ENCODE measurements around the gene CATSPERD. TPM values are rescaled to one million over a fixed set of nuclear protein-coding genes. Genes with fewer than 3 reads are reported as not detected.

CATSPERD gene
- total and polyA plus RNA-seq, 4 donors = not detected

DNA sequence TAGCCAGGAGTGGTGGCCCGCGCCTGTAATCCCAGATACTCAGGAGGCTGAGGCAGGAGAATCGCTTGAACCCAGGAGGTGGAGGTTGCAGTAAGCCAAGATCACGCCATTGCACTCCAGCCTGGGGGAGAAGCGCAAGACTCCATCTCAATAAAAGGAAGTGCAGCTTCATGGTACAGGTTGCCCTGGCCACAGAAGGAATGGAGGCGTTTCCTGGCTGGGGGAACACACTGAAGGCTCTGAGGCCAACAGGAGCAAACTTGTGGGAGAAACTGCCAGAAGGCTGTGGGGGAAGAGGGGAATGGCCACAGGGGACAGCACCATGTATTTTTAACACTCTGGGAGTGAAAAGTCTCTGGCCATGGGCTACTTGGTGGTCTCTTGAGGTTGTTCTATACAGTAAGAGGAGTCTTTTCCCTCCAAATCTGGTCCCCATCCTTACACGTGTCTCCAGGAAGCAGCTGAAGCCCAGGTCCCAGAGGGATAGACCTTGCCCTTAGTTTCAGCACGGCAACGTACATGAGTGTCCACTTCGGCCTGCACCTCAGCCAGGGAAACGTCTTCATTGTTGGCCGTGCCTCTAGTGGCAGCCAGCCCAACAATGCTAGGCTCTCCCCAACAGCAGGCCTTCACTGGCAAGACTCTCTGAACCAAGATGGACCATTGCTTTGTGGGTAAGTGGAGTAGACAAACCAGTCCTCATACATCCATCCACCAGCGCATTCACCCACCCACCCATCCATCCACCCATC lies 47.6 kb upstream of the CATSPERD start (continued):
- TF ChIP-seq, protein P1, sequence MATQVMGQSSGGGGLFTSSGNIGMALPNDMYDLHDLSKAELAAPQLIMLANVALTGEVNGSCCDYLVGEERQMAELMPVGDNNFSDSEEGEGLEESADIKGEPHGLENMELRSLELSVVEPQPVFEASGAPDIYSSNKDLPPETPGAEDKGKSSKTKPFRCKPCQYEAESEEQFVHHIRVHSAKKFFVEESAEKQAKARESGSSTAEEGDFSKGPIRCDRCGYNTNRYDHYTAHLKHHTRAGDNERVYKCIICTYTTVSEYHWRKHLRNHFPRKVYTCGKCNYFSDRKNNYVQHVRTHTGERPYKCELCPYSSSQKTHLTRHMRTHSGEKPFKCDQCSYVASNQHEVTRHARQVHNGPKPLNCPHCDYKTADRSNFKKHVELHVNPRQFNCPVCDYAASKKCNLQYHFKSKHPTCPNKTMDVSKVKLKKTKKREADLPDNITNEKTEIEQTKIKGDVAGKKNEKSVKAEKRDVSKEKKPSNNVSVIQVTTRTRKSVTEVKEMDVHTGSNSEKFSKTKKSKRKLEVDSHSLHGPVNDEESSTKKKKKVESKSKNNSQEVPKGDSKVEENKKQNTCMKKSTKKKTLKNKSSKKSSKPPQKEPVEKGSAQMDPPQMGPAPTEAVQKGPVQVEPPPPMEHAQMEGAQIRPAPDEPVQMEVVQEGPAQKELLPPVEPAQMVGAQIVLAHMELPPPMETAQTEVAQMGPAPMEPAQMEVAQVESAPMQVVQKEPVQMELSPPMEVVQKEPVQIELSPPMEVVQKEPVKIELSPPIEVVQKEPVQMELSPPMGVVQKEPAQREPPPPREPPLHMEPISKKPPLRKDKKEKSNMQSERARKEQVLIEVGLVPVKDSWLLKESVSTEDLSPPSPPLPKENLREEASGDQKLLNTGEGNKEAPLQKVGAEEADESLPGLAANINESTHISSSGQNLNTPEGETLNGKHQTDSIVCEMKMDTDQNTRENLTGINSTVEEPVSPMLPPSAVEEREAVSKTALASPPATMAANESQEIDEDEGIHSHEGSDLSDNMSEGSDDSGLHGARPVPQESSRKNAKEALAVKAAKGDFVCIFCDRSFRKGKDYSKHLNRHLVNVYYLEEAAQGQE (IDR thresholded peaks at IDR 0.05) = no peak

DNA sequence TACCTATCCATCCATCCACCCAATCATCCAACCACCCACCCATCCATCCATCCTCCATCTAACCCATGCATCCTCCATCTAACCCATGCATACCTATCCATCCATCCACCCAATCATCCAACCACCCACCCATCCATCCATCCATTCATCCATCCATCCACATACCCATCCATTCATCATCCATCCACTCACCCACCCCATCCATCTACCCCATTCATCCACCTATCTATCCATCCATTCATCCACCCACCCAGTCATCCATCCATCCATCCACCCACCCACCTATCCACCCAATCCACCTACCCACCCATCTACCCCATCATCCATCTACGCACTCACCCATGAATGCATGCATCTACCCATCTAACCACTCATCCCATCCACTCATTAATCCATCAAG lies 46.7 kb upstream of the CATSPERD start:
- Histone ChIP-seq H3K27me3 (ENCODE audit: control insufficient read depth in 4 of 4, insufficient read depth in 4 of 4, low read length in 3 of 4) (no peaks in the 10 kb centered on the region), H3K4me1 (ENCODE audit: control insufficient read depth in 4 of 4, insufficient read depth in 4 of 4, low read length in 3 of 4) (peaks cover 0 to 4% (median 0%) of the 10 kb centered on the region in 4 donors), H3K9me3 (ENCODE audit: control insufficient read depth in 4 of 4, low read length in 3 of 4) (no peaks in the 10 kb centered on the region), H3K27ac (ENCODE audit: low read depth in 1 of 2, low read length in 2 of 2) (no peak overlapping the region), H3K36me3 (ENCODE audit: control insufficient read depth in 4 of 4, insufficient read depth in 3 of 4, low read depth in 1 of 4, low read length in 3 of 4) (peaks cover 3 to 16% (median 14%) of the 10 kb centered on the region in 4 donors), H3K9ac (ENCODE audit: low read depth in 1 of 2, low read length in 2 of 2) (no peak overlapping the region), H3K4me3 (ENCODE audit: low read depth in 1 of 3, low read length in 3 of 3) (no peak overlapping the region)
- WGBS = 98% methylated on average over 1 of the region's 1 CpG
- TF ChIP-seq JUND (IDR thresholded peaks at IDR 0.05) (no peak), EGR1 (IDR thresholded peaks at IDR 0.05; ENCODE audit: low read depth in 2 of 2) (no peak), HNF4G (IDR thresholded peaks at IDR 0.05) (no peak), NR2F2 (IDR thresholded peaks at IDR 0.05) (no peak), FOXA1 (IDR thresholded peaks at IDR 0.05) (no peak)
- TF ChIP-seq, protein P2, sequence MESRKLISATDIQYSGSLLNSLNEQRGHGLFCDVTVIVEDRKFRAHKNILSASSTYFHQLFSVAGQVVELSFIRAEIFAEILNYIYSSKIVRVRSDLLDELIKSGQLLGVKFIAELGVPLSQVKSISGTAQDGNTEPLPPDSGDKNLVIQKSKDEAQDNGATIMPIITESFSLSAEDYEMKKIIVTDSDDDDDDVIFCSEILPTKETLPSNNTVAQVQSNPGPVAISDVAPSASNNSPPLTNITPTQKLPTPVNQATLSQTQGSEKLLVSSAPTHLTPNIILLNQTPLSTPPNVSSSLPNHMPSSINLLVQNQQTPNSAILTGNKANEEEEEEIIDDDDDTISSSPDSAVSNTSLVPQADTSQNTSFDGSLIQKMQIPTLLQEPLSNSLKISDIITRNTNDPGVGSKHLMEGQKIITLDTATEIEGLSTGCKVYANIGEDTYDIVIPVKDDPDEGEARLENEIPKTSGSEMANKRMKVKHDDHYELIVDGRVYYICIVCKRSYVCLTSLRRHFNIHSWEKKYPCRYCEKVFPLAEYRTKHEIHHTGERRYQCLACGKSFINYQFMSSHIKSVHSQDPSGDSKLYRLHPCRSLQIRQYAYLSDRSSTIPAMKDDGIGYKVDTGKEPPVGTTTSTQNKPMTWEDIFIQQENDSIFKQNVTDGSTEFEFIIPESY (IDR thresholded peaks at IDR 0.05) = no peak
- TF ChIP-seq, protein P3, sequence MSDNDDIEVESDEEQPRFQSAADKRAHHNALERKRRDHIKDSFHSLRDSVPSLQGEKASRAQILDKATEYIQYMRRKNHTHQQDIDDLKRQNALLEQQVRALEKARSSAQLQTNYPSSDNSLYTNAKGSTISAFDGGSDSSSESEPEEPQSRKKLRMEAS (IDR thresholded peaks at IDR 0.05) = no peak
- no peak for DNase-seq (ENCODE audit: low spot score)

DNA sequence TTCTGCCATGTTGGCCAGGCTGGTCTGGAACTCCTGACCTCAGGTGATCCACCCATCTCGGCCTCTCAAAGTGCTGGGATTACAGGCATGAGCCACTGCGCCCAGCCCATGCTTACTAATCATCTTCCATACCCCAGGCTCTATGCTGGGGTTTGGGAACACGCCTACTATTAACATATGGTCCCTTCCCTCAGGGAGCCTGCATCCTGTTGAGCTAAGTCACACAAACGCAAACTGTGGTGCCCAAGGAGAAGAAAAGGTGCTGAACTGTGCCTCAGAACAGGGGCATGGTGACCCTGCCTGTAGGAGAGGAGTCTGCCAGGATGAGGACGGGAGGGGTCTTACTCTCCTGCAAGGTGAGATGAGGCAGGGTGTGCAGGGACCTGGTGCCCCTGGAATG lies 45.7 kb upstream of the CATSPERD start:
- Histone ChIP-seq H3K9ac (ENCODE audit: low read depth in 1 of 2, low read length in 2 of 2) (no peak overlapping the region), H3K4me3 (ENCODE audit: low read depth in 1 of 3, low read length in 3 of 3) (no peak overlapping the region), H3K9me3 (ENCODE audit: control insufficient read depth in 4 of 4, low read length in 3 of 4) (no peaks in the 10 kb centered on the region), H3K4me1 (ENCODE audit: control insufficient read depth in 4 of 4, insufficient read depth in 4 of 4, low read length in 3 of 4) (peaks cover 0 to 12% (median 6%) of the 10 kb centered on the region in 4 donors), H3K27ac (ENCODE audit: low read depth in 1 of 2, low read length in 2 of 2) (no peak overlapping the region), H3K36me3 (ENCODE audit: control insufficient read depth in 4 of 4, insufficient read depth in 3 of 4, low read depth in 1 of 4, low read length in 3 of 4) (peaks cover 0 to 7% (median 4%) of the 10 kb centered on the region in 4 donors), H3K27me3 (ENCODE audit: control insufficient read depth in 4 of 4, insufficient read depth in 4 of 4, low read length in 3 of 4) (no peaks in the 10 kb centered on the region)
- WGBS = 92% methylated on average over 5 of the region's 5 CpGs
- DNase-seq (ENCODE audit: low spot score) = no peak
- TF ChIP-seq, protein P1 (IDR thresholded peaks at IDR 0.05) = no peak
- TF ChIP-seq HNF4G (IDR thresholded peaks at IDR 0.05) = no peak
- no peak for TF ChIP-seq NR2F2 (IDR thresholded peaks at IDR 0.05)
- TF ChIP-seq RAD21 (IDR thresholded peaks at IDR 0.05) = no peak
- no peak for TF ChIP-seq EGR1 (IDR thresholded peaks at IDR 0.05; ENCODE audit: low read depth in 2 of 2)

All from liver (tissue), 9 donors.